ENCODE results near the gene MYL6.
"Not testable (repeated sequence)": the region's sequence is repeated elsewhere in the genome, so short reads cannot be mapped to it uniquely, and the experiment has no call there.

The MYL6 gene

DNA sequence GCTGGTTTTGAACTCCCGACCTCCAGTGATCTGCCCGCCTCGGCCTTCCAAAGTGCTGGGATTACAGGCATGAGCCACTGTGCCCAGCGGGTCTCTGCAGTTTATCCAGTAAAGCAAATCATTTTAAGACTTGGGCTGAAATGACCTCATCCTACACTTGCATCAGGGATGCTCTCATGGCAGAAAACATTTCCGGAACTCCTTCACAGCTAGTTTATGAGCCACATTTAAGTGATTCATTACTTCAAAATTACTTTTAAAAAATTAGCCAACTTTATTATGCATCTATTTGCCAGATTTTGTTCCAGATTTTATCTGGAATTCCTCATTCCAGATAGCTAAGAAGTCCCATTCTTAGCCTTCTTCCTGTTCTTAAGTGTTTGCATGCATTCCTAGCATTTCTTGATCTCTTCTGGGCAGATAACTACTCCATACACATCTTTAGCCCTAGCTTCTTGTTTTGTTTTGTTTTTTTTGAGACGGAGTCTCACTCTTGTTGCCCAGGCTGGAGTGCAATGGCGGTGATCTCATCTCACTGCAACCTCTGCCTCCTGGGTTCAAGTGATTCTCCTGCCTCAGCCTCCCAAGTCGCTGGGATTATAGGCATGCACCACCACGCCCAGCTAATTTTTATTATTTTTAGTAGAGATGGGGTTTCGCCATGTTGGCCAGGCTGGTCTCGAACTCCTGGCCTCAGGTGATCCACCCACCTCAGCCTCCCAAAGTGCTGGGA is 38.8 kb downstream of the MYL6 start:
- H3K9me3 Mint-ChIP-seq; H3K36me3 Mint-ChIP-seq (ENCODE audit: insufficient read depth); H3K27ac Mint-ChIP-seq; H3K4me3 Mint-ChIP-seq; ATAC-seq (replicated peaks); H3K4me1 Mint-ChIP-seq (ENCODE audit: low read depth in 2 of 2); H3K27me3 Mint-ChIP-seq; DNase-seq: not testable (repeated sequence)

DNA sequence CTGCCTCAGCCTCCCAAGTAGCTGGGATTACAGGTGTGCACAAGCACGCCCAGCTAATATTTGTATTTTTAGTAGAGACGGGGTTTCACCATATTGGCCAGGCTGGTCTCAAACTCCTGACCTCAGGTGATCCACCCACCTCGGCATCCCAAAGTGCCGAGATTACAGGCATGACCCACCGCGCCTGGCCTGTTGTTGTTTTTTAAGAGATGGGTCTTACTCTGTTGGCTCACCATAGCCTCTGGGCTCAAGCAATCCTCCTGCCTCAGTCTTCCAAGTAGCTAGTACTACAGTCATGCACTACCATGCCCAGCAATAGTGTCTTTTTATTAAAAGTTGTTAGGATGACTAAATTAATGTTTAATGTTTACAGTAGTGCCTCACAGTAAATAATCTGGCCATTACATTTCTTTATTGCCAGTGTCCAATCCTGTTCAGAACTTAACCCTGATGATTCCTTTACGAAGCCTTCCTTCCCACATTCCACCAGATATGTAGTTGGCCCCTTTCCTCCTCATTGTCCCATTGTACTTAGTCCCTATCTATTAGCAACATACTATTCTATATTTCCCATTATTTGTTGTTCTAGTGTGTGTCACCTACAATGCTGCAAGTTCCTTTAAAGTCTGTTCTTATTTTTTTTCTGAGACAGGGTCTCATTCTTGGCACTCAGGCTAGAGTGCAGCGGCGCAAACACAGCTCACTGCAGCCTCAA is 39.9 kb downstream of the MYL6 start:
- H3K36me3 Mint-ChIP-seq (ENCODE audit: insufficient read depth) = no peaks in the 10 kb centered on the region
- ATAC-seq (replicated peaks) (no peak), DNase-seq (no peak)
- no peaks in the 10 kb centered on the region for H3K9me3 Mint-ChIP-seq
- no peak overlapping the region for H3K4me3 Mint-ChIP-seq
- H3K27me3 Mint-ChIP-seq = no peaks in the 10 kb centered on the region
- peak overlapping the region in 1 of 2 donors; percentile 22 for H3K27ac Mint-ChIP-seq
- H3K4me1 Mint-ChIP-seq (ENCODE audit: low read depth in 2 of 2) = peaks cover 3 to 4% of the 10 kb centered on the region in 2 donors

DNA sequence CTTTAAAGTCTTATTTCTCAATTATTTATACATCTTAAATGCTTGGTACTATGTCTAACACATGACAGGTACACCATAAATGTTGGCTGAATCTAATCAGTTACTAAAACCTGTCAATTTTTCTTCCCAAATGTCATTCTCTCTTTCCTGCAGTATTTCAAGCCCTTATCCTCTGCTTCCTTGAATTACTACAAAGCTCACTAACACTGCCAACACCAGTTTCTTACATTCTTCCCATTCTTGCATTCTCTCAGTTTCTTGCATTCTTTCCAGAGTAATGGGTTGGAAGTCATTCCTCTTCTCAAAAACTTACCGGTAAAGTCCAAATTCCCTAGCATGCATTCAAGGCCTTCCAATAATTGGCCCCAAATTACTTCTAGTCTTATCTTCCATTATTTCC is 40.7 kb downstream of the MYL6 start:
- Mint-ChIP-seq H3K4me3 (no peak overlapping the region), H3K27ac (peak overlapping the region in 1 of 2 donors; percentile 22), H3K4me1 (ENCODE audit: low read depth in 2 of 2) (no peaks in the 10 kb centered on the region), H3K36me3 (ENCODE audit: insufficient read depth) (peaks cover 3% of the 10 kb centered on the region), H3K9me3 (no peaks in the 10 kb centered on the region), H3K27me3 (no peaks in the 10 kb centered on the region)
- ATAC-seq (replicated peaks) (no peak), DNase-seq (no peak)

DNA sequence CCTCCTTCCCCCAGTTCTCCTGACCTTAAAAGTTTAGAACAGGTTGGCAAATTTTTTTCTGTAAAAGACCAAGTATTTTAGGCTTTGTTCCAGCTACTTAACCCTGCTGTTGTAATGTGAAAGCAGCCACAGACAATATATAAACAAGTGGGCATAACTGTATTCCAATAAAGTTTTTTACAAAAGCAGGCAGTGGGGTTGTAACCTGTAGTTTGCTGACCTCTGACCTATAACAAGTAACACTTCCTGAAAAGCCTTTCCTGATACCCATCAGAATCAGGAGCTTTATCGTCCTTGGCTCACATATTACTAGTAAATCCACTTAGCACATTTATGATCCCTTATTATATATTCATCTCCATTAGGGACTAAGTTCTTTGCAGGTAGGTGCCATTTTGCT is 44.2 kb downstream of the MYL6 start:
- no peak for DNase-seq
- Mint-ChIP-seq H3K27me3 (no peaks in the 10 kb centered on the region), H3K27ac (peak overlapping the region; percentile 72 to 89), H3K4me3 (no peak overlapping the region), H3K4me1 (ENCODE audit: low read depth in 2 of 2) (no peaks in the 10 kb centered on the region), H3K36me3 (ENCODE audit: insufficient read depth) (peaks cover 31% of the 10 kb centered on the region), H3K9me3 (no peaks in the 10 kb centered on the region)
- ATAC-seq (replicated peaks) = no peak

DNA sequence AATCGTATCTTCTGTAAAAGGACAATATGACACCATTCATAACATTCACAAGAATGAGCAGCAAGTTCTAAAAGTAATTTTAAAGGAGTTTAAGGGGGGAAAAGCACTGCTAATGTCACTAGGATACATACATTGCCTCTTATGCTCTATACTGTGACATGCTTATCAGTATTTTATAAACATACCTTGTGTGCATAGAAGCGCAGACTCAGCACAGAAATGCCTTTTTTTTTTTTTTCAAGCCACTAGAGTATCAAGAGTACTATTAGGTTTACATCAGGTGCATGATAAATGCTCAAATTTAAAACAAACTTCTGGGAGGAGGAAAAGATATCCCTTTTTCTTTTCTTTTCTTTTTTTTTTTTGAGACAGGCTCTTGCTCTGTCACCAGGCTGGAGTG is 44.7 kb downstream of the MYL6 start:
- Mint-ChIP-seq H3K4me1 (ENCODE audit: low read depth in 2 of 2) (no peaks in the 10 kb centered on the region), H3K27me3 (no peaks in the 10 kb centered on the region), H3K27ac (peak overlapping the region; percentile 72 to 89), H3K4me3 (no peak overlapping the region), H3K36me3 (ENCODE audit: insufficient read depth) (peaks cover 31% of the 10 kb centered on the region), H3K9me3 (no peaks in the 10 kb centered on the region)
- ATAC-seq (replicated peaks) (no peak), DNase-seq (no peak)

DNA sequence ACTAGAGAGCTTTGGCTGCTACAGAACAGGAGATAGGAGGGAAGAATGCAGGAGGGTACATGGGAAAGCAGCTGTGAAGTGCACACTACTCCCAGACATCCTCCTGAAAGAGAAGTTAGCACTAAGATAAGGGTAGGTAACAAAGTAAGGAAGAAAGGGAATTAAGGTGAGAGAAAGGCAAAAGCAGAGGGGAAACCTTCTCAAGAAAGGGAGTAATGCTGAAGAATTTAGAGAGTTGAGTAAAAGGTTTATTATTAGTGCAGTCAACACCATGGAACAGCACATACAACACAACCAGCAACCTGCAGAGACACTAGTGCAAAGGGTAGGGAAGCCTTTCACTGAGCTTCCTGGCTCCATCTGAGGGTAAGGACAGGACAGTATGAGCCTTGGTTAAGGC is 46.1 kb downstream of the MYL6 start:
- Mint-ChIP-seq H3K4me1 (ENCODE audit: low read depth in 2 of 2) (no peaks in the 10 kb centered on the region), H3K27me3 (no peaks in the 10 kb centered on the region), H3K9me3 (no peaks in the 10 kb centered on the region), H3K4me3 (no peak overlapping the region), H3K27ac (peak overlapping the region in 1 of 2 donors; percentile 14), H3K36me3 (ENCODE audit: insufficient read depth) (peaks cover 39% of the 10 kb centered on the region)
- ATAC-seq (replicated peaks) (no peak), DNase-seq (no peak)

DNA sequence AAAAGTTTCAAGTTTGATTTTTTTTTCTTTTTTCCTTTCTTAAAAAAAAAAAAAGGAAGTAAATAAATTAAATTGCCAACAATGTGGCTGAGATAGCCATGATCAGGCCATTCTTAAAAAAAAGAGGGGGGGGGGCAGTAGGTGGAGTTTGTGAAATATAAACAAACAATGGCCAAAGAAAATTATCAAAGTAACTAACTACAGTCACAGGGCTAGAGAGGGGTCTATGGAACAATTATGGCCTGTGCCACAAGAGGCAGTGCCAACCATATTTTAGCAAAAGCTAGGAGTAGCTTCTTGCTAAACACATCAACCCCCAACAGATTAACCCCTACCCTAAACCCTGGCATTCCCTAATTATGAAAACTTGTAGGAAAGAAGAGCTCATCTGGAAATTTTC is 47.3 kb downstream of the MYL6 start:
- no peaks in the 10 kb centered on the region for H3K9me3 Mint-ChIP-seq
- no peaks in the 10 kb centered on the region for H3K27me3 Mint-ChIP-seq
- H3K27ac Mint-ChIP-seq = no peak overlapping the region
- no peak for DNase-seq
- no peaks in the 10 kb centered on the region for H3K4me1 Mint-ChIP-seq (ENCODE audit: low read depth in 2 of 2)
- no peak overlapping the region for H3K4me3 Mint-ChIP-seq
- ATAC-seq (replicated peaks) = peak; percentile 26
- H3K36me3 Mint-ChIP-seq (ENCODE audit: insufficient read depth) = peaks cover 50% of the 10 kb centered on the region

DNA sequence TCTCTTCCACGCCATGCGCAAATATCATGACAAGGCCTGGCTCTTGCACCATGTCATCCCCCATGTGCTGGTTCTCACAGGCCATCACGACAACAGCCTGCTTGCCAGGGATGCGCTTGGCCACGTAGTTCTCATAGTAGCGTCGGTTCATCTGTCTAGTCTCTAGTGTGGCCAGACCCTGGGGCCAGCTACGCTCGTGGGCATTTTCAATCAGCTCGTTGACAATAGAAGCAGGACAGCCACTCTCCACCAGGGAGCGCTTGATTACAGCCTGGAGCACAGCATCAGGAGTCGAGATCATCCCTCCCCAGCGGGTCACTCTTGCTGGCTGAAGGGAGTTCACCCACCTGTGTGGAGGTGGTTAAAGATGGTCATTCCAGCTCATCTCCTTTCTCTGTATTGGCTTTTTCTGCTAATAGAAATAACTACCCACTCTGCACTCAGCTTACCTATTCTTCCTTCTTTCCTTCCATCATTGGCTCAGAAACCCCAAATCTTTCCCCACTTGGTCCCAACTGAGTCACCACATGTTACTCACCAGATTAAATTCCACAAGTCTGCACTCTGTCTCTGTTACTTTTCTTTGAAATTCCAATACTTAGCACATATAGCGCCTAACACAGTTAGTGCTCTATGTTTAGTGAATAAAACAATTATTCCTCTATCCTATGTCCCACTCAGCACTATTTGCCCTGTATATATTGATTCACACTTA is 48.5 kb downstream of the MYL6 start:
- ATAC-seq (replicated peaks) = peak; percentile 53
- no peaks in the 10 kb centered on the region for H3K27me3 Mint-ChIP-seq
- peak in 2 of 3 experiments; percentile 14 to 20 for DNase-seq
- H3K9me3 Mint-ChIP-seq = no peaks in the 10 kb centered on the region
- no peaks in the 10 kb centered on the region for H3K4me1 Mint-ChIP-seq (ENCODE audit: low read depth in 2 of 2)
- peaks cover 62% of the 10 kb centered on the region for H3K36me3 Mint-ChIP-seq (ENCODE audit: insufficient read depth)
- H3K4me3 Mint-ChIP-seq = no peak overlapping the region
- H3K27ac Mint-ChIP-seq = peak overlapping the region in 1 of 2 donors; percentile 1

DNA sequence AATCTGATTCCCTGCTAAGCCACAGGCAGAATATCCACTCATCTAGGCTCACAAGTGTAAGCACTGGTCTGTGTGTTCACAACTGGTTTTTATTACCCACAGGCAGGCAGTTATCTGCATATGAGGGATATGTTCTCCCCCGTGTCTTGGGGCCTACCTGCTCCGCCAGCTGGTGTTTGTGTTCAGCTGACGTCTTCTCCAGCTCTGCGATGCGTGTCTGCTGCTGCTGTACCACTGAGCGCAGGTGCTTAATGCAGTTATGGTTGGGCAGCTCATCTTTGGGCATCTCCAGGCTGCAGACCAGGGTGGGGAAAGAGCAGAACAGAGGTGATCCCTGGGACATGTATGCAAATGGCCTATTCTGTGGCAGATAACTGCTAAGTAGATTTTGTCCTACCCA is 49.8 kb downstream of the MYL6 start:
- ATAC-seq (replicated peaks) (peak; percentile 41), DNase-seq (no peak)
- Mint-ChIP-seq H3K27me3 (no peaks in the 10 kb centered on the region), H3K36me3 (ENCODE audit: insufficient read depth) (peaks cover 73% of the 10 kb centered on the region), H3K4me3 (no peak overlapping the region), H3K9me3 (no peaks in the 10 kb centered on the region), H3K27ac (no peak overlapping the region), H3K4me1 (ENCODE audit: low read depth in 2 of 2) (no peaks in the 10 kb centered on the region)

All from effector memory CD8-positive, alpha-beta T cell (primary cell).